ENCODE data around the gene RBFOX2. TPM values are rescaled to one million over a fixed set of nuclear protein-coding genes. Genes with fewer than 3 reads are reported as not detected.
"Not testable (repeated sequence)": the region's sequence is repeated elsewhere in the genome, so short reads cannot be mapped to it uniquely, and the experiment has no call there.

Gene RBFOX2
- total RNA-seq, 2 donors from 2014 or later, result 81.8 to 86.0 TPM

- Histone ChIP-seq H3K27ac (no peak overlapping the region), H3K27me3 (no peaks in the 10 kb centered on the region), H3K4me1 (peaks cover 0 to 9% of the 10 kb centered on the region in 2 donors), H3K36me3 (no peaks in the 10 kb centered on the region), H3K4me3 (no peak overlapping the region), H3K9me3 (no peaks in the 10 kb centered on the region)
- TF ChIP-seq, protein P1, sequence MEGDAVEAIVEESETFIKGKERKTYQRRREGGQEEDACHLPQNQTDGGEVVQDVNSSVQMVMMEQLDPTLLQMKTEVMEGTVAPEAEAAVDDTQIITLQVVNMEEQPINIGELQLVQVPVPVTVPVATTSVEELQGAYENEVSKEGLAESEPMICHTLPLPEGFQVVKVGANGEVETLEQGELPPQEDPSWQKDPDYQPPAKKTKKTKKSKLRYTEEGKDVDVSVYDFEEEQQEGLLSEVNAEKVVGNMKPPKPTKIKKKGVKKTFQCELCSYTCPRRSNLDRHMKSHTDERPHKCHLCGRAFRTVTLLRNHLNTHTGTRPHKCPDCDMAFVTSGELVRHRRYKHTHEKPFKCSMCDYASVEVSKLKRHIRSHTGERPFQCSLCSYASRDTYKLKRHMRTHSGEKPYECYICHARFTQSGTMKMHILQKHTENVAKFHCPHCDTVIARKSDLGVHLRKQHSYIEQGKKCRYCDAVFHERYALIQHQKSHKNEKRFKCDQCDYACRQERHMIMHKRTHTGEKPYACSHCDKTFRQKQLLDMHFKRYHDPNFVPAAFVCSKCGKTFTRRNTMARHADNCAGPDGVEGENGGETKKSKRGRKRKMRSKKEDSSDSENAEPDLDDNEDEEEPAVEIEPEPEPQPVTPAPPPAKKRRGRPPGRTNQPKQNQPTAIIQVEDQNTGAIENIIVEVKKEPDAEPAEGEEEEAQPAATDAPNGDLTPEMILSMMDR (IDR thresholded peaks at IDR 0.05), result no peak
- no peak for DNase-seq (ENCODE audit: low spot score)
Observed at GRCh38 chr22:36056980-36057379, 28.4 kb upstream of the RBFOX2 start.

GRCh38 chr22:36055376-36056295 lies 27.0 kb upstream of the RBFOX2 start:
- Histone ChIP-seq H3K4me3 (no peak overlapping the region), H3K36me3 (no peaks in the 10 kb centered on the region), H3K4me1 (peaks cover 0 to 9% of the 10 kb centered on the region in 2 donors), H3K27ac (peak overlapping the region; percentile 11 to 20), H3K9me3 (no peaks in the 10 kb centered on the region), H3K27me3 (no peaks in the 10 kb centered on the region)
- DNase-seq (ENCODE audit: low spot score), result no peak
- TF ChIP-seq, protein P1 (IDR thresholded peaks at IDR 0.05), result no peak

DNA sequence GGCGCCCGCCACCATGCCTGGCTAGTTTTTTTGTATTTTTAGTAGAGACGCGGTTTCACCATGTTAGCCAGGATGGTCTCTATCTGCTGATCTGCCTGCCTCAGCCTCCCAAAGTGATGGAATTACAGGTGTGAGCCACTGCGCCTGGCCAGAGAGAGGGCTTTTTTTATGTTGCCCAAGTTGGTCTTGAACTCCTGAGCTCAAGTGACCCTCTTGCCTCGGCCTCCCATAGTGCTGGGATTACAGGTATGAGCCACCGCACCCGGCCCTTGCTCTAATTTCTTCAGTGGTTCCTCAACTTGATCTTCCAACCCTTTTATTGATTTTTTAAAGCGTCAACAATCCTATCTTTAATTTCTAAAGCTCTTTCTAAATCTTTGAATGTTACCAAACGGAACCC lies 25.8 kb upstream of the RBFOX2 start:
- H3K4me1 ChIP-seq, result peaks cover 0 to 10% of the 10 kb centered on the region in 2 donors
- not testable (repeated sequence) for H3K27ac ChIP-seq; H3K4me3 ChIP-seq; H3K36me3 ChIP-seq; DNase-seq (ENCODE audit: low spot score); H3K9me3 ChIP-seq; H3K27me3 ChIP-seq

DNA sequence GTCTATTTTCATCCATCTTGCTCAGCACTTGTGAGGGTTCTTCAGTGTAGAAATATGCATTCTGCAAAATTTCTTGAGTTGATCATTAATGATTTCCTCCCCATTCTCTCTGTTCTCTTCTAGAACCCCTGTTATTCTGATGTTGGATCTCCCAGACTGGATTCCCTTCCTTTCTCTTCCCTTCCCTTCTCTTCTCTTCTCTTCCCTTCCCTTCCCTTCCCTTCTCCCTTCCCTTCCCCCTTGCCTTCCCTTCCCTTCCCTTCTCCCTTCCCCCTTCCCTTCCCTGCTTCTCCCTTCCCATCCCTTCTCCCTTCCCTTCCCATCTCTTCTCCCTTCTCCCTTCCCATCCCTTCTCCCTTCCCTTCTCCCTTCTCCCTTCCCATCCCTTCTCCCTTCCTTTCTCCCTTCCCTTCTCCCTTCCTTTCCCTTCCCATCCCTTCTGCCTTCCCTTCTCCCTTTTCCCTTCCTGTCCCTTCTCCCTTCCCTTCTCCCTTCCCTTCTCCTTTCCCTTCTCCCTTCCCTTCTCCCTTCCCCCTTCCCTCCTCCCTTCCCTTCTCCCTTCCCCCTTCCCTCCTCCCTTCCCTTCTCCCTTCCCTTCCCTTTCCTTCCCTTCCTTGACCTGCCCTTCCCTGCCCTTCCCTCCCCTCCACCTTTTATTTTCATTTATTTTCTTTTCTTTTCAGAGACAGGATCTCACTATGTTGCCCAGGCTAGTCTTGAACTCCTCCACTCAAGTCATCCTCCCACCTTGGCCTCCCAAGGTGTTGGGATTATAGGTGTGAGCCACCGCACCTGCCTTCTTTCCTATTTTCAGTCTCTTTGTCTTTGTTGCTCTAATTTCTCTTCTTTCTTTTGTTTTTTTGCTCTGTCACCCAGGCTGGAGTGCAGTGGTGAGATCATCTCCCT lies 24.9 kb upstream of the RBFOX2 start:
- no peak overlapping the region for H3K27ac ChIP-seq
- H3K36me3 ChIP-seq, result no peaks in the 10 kb centered on the region
- H3K9me3 ChIP-seq, result no peaks in the 10 kb centered on the region
- TF ChIP-seq, protein P1 (IDR thresholded peaks at IDR 0.05), result no peak
- H3K4me3 ChIP-seq, result no peak overlapping the region
- DNase-seq (ENCODE audit: low spot score), result no peak
- H3K4me1 ChIP-seq, result peaks cover 0 to 12% of the 10 kb centered on the region in 2 donors
- H3K27me3 ChIP-seq, result no peaks in the 10 kb centered on the region

GRCh38 chr22:36052505-36052941 lies 23.9 kb upstream of the RBFOX2 start:
- H3K9me3 ChIP-seq, result no peaks in the 10 kb centered on the region
- no peaks in the 10 kb centered on the region for H3K27me3 ChIP-seq
- H3K36me3 ChIP-seq, result no peaks in the 10 kb centered on the region
- H3K4me1 ChIP-seq, result peaks cover 0 to 12% of the 10 kb centered on the region in 2 donors
- no peak overlapping the region for H3K27ac ChIP-seq
- H3K4me3 ChIP-seq, result no peak overlapping the region
- no peak for DNase-seq (ENCODE audit: low spot score)
- TF ChIP-seq, protein P1 (IDR thresholded peaks at IDR 0.05), result no peak

GRCh38 chr22:36049678-36049997 lies 21.0 kb upstream of the RBFOX2 start:
- TF ChIP-seq, protein P1 (IDR thresholded peaks at IDR 0.05), result no peak
- no peak overlapping the region for H3K27ac ChIP-seq
- no peak for DNase-seq (ENCODE audit: low spot score)
- H3K36me3 ChIP-seq, result no peaks in the 10 kb centered on the region
- no peak overlapping the region for H3K4me3 ChIP-seq
- H3K4me1 ChIP-seq, result peaks cover 0 to 3% of the 10 kb centered on the region in 2 donors
- no peaks in the 10 kb centered on the region for H3K9me3 ChIP-seq
- no peaks in the 10 kb centered on the region for H3K27me3 ChIP-seq

All from right atrium auricular region (tissue), 2 donors.